ENCODE data around the gene PRR36.
"Not testable (repeated sequence)": the region's sequence is repeated elsewhere in the genome, so short reads cannot be mapped to it uniquely, and the experiment has no call there.

PRR36 gene

DNA sequence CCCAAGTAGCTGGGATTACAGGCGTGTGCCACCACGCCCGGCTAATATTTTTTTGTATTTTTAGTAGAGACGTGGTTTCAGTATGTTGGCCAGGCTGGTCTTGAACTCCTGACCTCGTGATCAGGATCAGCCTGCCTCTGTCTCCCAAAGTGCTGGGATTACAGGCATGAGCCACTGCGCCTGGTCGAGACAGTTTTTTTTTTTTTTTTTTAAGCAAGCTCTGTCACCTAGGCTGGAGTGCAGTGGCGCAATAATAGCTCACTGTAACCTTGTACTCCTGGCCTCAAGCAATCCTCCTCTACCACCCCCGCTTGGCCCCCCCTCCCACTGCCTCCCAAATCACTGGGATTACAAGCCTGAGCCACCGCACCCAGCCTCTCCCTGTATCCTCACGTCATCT lies 23.1 kb upstream of the PRR36 start:
- no peak for DNase-seq

DNA sequence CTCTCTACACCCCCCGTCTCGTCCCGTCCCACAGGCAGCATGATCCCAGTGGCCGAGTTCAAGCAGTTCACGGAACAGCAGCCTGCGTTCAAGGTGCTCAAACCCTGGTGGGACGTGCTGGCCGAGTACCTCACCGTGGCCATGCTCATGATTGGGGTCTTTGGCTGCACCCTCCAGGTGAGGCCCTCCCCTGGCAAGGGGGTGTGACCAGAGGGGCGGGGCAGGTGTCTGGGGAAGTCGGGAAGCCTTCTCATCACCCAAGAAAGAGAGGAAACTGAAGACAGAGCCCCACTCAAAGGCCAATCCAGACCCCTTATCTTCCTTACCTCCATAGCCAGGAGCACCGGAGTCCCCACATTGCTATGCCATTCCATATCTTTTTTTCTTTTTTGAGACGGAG lies 21.4 kb upstream of the PRR36 start:
- no peak for DNase-seq

DNA sequence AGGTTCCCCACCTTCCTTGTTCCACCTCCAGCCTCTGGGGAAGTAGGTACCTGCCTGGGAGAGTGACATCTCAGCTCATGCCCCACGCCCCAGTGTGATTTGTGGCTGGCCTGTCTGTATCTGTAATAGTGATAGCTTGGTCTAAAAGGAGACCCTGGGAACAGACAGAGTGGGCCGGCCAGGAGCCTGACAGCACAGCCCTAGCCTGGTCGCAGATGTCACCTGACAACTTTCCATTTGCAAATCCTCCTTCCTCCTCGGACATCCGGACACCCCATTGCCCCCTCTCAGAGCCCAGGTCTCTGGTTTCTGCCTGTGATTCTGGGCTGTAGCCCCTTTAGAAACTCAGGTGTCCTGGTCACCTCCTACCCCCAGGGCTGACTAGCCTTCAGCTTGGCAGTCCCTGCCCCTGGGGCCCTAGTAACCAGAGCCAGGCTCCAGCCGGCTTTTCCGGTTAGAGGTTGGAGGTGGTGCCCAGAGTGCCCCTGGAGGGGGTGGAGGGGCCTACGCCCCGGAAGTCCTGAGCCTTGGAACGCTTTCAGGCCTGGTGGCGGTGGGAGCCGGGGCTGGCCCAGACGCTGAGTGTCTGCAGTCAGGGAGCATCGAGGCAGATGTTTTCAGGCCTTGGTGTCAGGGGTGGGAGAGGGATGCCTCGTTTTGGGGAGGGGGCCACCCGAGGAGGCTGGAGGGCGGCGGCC lies 20.6 kb upstream of the PRR36 start:
- no peak for DNase-seq

DNA sequence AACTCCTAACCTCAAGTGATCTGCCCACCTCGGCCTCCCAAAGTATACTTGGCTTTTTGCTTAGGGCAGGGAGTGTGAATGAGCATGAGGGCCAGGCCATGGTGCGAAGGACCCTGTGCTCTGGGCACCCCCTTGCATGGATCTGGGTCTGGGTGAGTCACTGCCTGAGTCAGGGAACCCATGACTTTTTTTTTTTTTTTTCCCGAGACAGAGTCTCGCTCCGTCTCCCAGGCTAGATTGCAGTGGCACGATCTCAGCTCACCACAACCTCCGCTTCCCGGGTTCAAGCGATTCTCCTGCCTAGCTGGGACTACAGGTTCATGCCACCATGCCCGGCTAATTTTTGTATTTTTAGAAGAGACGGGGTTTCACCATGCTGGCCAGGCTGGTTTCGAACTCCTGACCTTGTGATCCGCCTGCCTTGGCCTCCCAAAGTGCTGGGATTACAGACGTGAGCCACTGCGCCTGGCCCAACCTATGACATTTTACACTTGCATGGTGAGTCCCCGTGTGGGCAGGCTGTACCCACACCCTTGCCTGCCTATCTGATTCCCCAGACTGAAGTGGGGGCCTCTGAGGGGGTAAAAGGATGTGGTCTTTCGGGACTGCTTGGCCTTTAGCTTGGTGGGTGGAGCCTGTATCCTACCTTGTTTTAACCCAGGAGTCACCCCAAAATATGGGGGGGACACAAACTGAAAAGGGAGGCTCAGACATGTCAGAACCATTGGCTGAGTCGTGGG lies 19.3 kb upstream of the PRR36 start:
- DNase-seq, result not testable (repeated sequence)

DNA sequence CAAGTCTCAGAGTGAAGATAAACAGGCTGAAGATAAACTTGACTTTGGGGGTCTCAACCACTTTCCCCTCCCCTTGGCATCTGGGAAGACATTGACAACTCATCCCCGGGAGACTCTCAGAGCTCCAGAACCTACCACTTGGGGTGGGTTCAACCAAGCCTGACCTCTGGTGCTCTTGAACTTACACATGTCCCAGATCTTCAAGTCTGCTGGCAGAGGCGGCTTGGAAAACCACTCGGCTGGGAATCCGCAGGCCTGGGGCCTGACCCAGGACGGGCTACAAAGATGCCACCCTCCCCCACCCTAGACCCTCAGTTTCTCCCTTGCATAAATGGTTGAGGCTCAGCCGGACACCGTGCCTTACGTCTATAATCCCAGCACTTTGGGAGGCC lies 14.6 kb upstream of the PRR36 start:
- DNase-seq, result no peak

DNA sequence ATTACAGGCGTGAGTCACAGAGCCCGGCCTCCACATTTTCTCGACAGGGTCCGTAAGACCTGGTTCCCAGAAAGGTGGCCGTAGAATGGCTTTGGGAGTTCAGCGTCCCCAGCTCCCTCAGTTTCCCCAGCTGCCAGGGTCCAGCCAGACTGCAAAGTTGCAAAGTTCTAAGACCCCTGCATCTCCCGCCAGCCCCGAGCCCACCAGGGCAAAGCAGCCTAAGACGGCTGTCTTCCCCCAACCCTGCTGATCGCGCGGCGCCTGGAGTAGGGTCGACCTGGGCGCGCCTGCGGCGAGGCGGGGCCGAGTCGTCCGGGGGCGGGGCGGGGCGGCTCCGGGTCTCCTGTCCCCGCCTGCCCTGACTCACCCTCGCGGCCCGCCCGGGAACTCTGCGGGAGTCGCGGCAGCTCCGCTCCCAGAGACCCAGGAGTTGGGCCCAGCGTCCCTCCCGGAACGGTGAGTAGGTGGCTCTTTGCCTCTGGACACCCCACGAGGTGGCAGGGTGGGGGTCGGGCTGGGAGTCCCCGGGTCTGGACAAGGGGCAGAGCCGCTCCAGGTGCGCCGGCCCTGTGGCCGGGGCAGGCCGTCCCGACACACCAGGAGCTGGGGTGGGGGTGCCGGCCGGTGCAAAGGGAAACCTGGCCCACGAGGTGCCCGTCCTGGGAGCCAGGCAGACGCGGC lies 14.1 kb upstream of the PRR36 start, which contains the start of gene LRRC8E:
Gene LRRC8E, plus strand, starts transcription at position 366 of the 681 bp plus-strand sequence. CDS start 7,094 bp downstream, outside the sequence.
- no peak for DNase-seq

DNA sequence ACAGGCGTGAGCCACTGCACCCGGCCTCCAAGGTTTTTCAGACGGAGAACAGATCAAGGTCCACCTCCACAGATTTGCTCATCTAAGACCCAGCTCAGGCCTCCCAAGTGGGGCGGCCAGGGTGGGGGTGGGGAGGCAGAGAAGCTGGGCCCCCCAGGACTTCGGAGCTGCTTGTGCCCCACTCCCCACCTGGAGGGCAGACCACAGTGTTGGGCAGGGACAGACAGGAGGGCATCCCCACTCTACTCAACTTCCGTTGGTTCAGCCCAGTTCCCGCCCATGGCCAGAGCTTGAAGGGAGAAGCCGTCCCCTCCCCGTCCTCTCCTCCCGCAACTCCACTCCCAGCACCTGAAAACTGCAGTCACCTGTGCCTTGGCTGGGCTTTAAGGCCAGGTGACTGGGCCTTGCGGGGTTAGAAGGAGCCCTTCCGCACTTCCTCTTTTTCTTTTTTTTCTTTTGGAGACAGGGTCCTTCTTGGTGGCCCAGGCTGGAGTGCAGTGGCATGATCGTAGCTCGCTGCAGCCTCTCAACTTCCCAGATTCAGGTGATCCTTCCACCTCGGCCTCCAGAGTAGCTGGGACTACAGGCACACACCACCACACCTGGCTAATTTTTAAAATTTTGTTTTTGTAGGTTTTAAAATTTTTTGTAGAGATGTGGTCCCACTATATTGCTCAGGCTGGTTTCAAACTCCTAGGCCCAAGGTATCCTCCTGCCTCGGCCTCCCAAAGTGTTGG lies 13.4 kb upstream of the PRR36 start:
- no peak for DNase-seq

DNA sequence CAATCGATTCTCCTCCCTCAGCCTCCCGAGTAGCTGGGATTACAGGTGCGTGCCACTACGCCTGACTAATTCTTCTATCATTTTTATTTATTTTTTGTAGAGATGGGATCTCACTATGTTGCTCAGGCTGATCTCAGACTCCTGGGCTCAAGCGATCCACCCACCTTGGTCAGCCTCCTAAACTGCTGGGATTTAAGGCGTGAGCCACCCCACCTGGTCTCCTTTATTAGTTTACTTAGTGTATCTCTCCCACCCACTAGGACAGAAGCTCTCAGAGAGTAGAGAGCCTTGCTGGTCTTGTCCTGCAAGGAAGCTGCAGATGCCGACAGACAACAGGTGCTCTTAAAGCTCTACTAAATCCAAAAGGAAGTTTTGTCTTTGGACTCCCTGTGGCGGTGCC lies 11.6 kb upstream of the PRR36 start:
- no peak for DNase-seq

DNA sequence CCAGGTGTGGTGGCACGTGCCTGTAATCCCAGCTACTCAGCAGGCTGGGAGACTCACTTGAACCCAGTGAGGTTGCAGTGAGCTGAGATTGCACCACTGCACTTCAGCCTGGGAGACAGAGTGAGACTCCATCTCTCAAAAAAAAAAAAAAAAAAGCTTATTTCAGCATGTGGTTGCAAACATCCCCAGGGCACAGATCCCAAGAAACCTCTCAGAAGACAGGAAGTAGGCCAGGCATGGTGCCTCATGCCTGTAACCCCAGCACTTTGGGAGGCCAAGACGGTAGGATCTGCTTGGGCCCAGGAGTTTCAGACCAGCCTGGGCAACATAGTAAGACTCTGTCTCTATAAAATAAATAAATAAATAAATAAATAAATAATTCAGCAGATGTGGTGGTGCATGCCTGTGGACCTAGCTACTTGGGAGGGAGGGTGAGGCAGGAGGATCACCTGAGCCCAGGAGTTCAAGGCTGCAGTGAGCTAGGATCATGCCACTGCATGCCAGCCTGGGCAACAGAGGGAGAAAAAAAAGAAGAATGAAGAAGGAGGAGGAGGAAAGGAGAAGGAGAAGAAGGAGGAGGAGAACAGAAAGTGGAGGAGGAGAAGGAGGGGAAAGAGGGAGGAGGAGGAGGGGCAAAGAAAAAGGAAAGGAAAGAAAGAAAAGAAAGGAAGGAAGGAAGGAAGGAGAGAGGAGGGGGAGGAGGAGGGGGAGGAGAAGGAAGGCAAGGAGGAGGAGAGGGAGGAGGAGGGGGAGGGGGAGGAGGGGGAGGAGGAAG lies 9.8 kb upstream of the PRR36 start:
- DNase-seq, result no peak

DNA sequence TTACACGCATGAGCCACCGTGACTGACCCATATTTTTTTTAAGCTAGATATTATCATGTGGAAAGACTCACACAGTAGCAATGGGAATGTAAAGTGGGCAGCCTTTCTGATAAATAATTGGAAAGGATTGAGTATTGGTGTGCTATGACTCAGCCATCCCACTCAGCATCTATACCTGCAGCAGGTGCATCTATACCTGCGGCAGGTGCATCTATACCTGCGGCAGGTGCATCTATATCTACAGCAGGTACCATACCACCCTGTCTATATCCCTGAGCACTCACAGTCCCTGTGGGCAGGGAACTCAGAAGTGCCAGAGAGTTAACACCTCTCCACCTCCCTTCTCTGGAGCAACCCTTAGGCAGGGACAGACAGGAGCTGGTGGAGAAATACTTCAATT lies 8.9 kb upstream of the PRR36 start:
- no peak for DNase-seq

DNA sequence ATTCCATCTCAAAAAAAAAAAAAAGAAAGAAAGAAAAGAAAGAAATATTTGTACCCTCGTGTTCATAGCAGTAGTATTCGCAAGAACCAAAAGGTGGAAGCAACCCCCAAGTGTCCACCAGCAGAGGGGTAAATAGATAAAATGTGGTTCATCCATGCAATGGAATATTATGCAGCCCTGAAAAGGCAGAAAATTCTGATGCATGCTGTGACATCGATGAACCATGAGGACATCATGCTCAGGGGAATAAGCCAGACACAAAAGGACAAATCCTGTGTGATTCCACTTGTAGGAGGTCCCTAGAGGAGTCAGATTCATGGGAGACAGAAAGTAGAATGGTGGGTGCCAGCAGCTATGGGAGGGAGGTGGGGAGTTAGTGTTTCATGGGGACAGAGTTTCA lies 7.7 kb upstream of the PRR36 start:
- no peak for DNase-seq

DNA sequence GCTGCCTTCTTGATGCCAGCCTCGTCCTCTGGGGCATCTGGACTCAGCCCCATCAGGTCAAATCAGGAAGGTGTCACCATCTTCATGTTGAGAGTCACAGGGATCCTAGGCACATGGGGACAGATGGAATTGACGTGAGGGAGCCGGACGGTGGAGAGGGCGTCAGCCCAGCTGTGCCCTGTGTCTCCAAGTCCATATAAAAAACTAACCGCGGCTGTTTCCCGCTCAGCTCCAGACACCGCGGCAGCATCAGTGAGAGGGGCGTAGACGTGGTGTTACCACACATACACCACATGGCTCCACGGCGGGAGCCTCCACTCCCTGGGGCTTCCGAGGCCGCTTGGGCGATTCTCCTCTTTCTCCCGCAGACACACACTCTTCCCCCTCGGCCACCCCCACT lies 5.6 kb upstream of the PRR36 start:
- DNase-seq, result no peak

DNA sequence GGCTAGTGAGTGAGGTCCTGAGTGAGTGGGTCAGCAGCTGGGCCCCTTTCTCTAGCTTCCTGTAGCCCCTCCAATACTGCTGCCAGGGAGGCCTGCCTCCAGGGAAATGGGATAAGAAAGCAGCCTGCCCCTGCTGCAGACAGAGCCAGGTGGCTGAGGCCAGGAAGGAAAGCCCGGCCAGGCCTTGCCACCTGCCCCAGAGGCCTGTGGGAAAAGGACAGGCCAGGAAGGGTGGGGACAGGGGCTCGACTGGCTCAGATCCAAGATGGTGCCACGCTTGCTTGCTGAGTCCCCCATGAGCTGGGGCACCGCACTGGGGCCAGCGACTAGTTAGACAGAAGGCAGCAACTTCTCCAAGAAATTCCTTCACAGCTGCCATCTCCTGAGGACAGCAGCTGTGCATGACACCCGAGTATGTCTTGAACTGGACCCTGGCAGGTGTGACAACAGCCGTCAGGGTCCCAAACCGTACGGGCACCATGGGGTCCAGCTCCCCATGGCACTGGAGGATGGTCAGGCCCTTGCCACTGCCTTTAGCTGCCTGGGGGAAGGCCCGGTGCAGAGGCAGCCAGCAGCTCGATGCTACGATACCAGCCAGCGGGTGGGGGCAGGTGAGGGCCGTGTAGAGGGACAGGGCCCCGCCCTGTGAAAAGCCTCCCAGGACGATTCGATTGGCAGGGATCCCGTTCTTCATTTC lies 5.1 kb upstream of the PRR36 start:
- no peak for DNase-seq

DNA sequence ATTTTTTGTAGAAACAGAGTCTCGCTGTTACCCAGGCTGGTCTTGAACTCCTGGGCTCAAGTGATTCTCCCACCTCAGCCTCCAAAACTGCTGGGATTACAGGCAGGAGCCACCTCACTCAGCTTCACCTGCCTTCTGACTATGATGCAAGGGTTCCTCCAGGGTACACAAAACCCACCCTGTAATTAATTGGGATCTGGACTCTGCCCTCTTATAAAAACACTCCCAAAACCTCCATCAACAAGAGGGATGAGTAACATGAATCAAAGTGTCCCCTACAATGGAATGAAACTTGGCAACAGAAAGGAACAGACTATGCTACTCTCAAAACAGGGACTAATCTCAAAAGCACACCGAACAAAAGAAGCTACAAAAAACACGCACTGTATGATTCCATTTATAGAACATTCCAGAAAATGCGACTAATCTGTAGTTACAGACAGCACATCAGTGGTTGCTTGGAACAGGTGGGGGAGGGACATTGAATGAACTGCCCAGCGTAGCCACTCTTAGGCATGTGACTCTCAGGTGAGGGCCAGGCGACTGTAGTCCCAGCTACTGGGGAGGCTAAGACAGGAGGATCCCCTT lies 3.2 kb upstream of the PRR36 start:
- no peak for DNase-seq

DNA sequence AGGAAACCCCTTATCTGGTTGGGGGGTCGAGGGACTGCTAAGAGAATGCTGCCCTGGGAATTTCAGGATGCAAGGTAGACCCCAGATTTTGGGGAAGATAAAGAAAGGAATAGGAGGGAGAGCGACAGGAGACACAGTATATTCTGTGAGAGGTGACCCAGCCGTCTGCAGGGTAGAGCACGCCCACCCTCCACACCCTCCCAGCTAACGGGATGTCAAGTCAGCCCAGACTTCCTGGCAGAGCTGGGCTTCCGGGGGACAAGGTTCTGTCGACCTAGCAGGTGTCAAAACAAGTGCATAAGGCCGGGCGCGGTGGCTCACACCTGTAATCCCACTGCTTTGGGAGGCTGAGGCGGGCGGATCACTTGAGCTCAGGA lies 695 bp upstream of the PRR36 start:
- no peak for DNase-seq

DNA sequence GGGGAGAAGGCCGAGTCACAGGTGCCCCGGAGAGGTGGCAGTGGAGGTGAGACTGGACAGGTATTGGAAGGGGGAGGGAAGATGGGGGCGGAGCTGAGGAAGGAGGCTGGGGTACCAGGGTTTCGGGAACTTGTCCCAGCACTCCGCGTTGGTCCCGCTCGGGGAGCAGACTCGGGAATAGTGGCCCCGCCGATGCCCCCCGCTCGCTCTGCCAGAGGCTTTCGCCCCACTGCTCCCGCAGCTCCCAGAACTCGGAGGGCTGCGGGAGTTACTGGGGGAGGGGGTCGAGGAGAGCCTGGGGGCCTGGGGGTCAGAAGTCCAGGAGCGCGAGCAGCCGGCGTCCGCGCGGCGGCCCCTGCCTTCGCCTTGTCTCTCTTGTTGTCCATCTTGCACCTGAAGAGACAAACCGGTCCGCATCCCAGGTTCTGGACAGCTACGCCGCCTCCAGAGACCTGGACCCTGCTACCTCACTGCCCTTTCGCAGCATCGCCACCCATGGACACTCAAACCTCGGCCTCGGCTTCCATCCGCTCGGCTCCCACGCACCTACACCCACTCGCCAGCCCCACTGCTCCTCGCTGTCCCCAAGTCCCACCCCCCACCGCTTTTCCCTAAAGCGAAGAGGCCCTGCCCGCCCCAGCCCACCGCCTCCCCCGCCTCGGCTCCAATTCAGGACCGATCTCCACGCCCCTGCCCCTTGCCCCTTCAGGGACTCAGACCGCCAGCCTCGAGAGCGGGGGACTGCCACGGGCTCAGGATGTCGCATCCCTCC lies 700 bp downstream of the PRR36 start:
- no peak for DNase-seq

DNA sequence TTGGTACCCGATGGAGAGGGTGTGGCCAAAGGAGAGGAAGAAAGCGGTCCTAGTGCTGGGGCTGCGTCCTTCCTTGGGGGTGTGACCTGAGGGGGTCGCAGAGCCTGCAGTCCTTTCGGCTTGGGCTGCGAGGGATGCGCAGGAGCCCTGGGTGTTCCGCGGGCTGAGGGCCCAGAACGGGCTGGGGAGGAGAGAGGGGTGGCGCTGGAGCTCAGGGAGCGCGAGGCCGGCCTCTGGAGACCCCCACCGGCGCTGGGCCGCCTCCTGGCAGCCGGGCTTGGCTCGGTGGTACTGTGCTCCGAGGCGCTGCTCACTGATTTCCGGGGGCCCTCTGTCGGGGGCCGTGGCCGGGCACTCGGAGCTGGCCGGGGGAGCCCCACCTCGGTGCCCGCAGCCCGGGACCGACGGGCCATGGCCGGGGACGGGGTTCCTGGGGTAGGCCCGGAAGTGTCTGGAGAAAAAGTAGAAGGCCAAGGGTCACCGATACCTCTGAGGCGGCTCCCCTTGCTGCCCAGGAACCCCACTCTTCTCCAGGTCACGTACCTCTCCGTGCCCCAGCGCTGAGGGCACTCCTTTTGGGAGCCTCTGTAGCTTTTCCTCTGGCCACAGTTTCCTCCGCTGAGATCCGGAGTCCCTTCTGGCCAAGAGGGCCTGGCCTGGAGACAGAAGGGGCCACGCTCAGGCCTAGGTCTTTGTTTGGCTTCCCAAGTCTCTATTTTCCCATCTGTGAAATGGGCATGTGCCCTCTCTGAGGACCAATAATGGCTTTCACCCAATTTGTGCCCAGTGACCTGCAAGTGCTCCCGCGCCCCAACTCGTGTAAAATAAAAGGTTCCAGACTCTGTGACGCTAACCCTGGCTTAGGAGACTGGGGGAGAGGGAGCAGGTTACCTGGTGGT lies 1.6 kb downstream of the PRR36 start:
- no peak for DNase-seq

DNA sequence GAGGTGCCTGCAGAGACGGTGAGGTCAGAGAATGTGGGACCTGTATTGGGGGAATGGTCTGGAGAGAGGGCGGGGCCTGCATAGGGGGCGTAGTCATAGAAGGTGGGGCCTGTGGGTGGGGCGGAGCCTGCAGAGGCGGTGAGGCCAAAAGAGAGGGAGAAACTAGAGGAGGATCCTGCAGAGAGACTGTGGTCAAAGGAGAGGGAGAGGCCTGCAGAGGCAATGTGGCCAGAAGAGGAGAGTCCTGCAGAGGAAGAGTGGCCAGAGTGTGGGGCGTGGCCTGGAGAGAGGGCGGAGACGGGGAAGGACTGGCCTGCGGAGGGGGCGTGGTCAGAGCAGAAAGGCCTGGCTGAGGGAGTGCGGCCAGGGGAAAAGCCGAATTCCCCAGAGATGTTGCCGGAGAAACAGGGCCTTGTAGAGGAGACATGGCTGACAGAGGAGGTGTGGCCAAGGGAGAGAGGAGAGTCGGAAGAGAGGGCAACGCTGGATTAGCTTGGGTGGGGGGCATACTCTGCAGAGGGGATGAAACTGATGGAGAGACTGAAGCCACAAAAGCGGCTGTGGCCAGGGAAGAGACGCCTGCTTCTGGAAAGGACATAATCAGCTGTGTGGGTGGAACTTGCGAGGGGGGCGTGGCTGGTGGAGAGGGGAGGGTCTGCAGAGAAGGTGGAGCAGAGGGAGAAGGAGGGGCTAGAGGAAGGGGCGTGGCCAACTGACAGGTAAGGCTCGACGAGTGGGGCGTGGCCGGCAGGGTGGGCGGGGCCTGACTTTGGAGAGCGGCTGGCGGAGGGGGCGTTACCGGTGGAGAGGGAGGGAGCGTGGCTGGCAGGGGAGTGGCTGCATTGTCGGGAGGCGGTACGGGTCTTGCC lies 2.5 kb downstream of the PRR36 start:
- DNase-seq, result peak; percentile 15 to 66
